Activated naive CD8-positive, alpha-beta T cell treated with anti-CD3 and anti-CD28 coated beads, Interleukin-2, amount 50 U/mL, for 16 hours (primary cell): ENCODE results near the gene EP400.
"Not testable (repeated sequence)": the region's sequence is repeated elsewhere in the genome, so short reads cannot be mapped to it uniquely, and the experiment has no call there.

Source experiments
- DNase-seq: peaks from one replicate; pipeline ENCODE4 v3.0.0-alpha.2; 2020; ENCODE audit warnings: low read depth, low spot score

EP400 gene

GRCh38 chr12:131950182-131950913, 606 bp downstream of the EP400 start:
- DNase-seq, result no peak

GRCh38 chr12:131953810-131954209, 4.1 kb downstream of the EP400 start:
- not testable (repeated sequence) for DNase-seq

- DNase-seq, result not testable (repeated sequence)
Measured at GRCh38 chr12:131954460-131954859, 4.7 kb downstream of the EP400 start.

- no peak for DNase-seq
Measured at GRCh38 chr12:131959116-131959515, 9.4 kb downstream of the EP400 start.

- DNase-seq, result no peak
Measured at GRCh38 chr12:131959641-131960589, 10.2 kb downstream of the EP400 start.

GRCh38 chr12:131960590-131961325, 11.0 kb downstream of the EP400 start:
- DNase-seq, result not testable (repeated sequence)

GRCh38 chr12:131961328-131961727, 11.6 kb downstream of the EP400 start:
- DNase-seq, result not testable (repeated sequence)

GRCh38 chr12:131962069-131962468, 12.3 kb downstream of the EP400 start:
- DNase-seq, result no peak

- DNase-seq, result no peak
Measured at GRCh38 chr12:131963381-131963780, 13.6 kb downstream of the EP400 start.

GRCh38 chr12:131965073-131965472, 15.3 kb downstream of the EP400 start:
- DNase-seq, result no peak

- no peak for DNase-seq
Measured at GRCh38 chr12:131971226-131971625, 21.5 kb downstream of the EP400 start.

- DNase-seq, result no peak
Measured at GRCh38 chr12:131975228-131975627, 25.5 kb downstream of the EP400 start.

GRCh38 chr12:131979606-131980005, 29.9 kb downstream of the EP400 start:
- DNase-seq, result no peak

GRCh38 chr12:131980263-131980662, 30.5 kb downstream of the EP400 start:
- DNase-seq, result no peak

- DNase-seq, result no peak
Measured at GRCh38 chr12:131981388-131981787, 31.6 kb downstream of the EP400 start.

GRCh38 chr12:131982041-131982440, 32.3 kb downstream of the EP400 start:
- no peak for DNase-seq

- no peak for DNase-seq
Measured at GRCh38 chr12:131983026-131983425, 33.3 kb downstream of the EP400 start.

GRCh38 chr12:131983554-131983953, 33.8 kb downstream of the EP400 start:
- no peak for DNase-seq

- DNase-seq, result no peak
Measured at GRCh38 chr12:131984334-131984733, 34.6 kb downstream of the EP400 start.

GRCh38 chr12:131985510-131985875, 35.8 kb downstream of the EP400 start:
- DNase-seq, result not testable (repeated sequence)

GRCh38 chr12:131986361-131986760, 36.6 kb downstream of the EP400 start:
- DNase-seq, result no peak

GRCh38 chr12:131986910-131987309, 37.2 kb downstream of the EP400 start:
- no peak for DNase-seq
